ENCODE measurements around the gene OR2A5.
"Not testable (repeated sequence)": the region's sequence is repeated elsewhere in the genome, so short reads cannot be mapped to it uniquely, and the experiment has no call there.

Gene OR2A5

DNA sequence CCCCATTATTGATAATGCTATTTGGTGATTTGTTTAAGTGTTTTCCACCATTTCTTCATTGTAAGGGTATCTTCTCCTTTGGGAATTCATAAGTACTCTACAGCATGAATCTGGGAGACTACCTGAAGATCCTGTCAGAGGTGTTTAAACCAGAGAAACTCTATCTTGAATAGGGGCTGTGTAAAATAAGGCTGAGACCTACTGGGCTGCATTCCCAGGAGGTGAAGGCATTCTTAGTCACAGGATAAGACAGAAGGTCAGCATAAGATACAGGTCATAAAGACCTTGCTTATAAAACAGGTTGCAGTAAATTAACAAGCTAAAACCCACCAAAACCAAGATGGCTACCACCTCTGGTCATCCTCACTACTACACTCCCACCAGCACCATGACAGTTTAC, 13.4 kb upstream of the OR2A5 start:
- no peak for DNase-seq

GRCh38 chr7:144036302-144036885, 12.4 kb upstream of the OR2A5 start:
- DNase-seq, result no peak

DNA sequence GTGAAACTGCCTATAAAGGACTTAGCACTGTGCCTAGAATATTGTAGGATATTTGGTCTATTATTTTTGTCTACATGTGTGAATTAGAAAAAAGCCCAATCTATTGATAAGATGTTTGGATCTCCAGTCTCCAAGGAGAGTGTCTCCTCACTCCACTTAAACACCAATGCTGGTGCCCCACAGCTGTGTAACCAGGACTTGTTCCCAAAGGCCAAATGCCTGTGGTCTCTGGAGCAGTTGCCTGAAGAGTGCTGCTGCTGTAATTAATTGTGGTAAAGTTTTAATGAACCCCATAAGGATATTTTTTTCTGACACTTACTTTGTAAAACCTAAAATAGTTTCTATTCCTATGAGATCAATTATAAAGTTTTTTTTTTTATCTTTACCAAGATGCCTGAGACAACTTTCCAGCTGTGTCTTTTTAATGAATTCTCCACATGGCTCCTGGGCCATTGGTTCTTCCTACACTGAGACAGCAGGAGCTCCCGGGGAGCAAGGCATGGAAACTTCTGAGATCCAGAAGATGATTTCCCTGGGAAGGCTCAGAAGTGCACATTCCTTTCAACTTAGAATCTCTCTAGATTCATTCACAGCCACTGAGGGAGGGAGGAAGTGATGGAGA, 11.2 kb upstream of the OR2A5 start:
- no peak for DNase-seq

- DNase-seq, result no peak
These were observed 9.9 kb upstream of the OR2A5 start for GRCh38 chr7:144038887-144039286.

DNA sequence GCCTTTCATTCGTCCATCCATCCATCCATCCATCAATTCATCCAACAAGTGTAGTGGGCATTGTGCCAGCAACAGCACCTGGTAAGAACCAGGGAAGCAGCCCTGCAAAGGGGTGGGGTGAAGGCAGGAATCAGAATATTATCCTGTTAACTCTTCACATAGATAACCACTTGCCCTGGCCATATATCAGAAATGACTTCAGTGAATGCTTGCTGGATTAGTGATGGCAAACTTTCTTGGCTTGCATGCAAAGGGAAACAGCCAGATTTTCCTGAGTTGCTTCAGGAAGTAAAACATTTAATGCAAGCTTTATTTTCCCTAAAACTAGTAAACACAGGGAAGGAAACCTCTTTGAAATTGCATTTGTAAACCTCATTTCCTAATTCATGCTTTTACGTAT, 743 bp downstream of the OR2A5 start:
- DNase-seq, result no peak

DNA sequence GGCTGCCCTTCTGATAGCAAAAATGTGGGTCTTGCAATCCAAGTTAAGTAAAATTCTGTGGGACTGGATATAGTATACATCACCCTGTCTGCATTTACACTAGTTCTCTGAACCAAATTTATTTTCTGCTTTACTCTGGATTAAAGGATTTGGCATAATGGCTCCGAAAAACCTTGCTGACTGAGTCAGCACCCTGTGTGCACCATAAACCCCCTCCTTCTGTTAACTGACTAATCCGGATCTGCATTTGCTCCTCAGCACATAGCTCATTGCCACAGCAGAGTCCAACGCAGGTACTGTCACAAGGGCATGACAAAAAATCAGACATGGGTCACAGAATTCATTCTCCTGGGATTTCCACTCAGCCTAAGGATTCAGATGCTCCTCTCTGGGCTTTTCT, 1.3 kb downstream of the OR2A5 start:
- no peak for DNase-seq

GRCh38 chr7:144050884-144051283, 2.1 kb downstream of the OR2A5 start:
- not testable (repeated sequence) for DNase-seq

DNA sequence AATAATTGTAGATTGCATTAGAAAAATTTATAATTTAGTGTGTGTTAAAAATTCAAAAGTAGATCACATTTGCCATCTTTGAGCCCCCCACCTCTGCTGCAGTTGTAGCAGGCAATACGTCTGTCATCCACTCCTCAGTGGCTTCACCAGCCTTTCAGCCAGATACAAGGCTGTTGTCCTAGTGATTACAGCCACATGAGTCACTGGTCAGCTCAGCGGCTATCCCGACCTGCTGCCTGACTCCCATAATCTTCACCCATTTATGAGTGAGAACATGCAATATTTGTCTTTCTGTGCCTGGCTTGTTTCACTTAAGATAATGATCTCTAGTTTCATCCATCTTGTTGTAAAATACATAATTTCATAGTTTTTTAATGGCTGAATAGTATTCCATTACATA, 9.2 kb downstream of the OR2A5 start:
- no peak for DNase-seq

DNA sequence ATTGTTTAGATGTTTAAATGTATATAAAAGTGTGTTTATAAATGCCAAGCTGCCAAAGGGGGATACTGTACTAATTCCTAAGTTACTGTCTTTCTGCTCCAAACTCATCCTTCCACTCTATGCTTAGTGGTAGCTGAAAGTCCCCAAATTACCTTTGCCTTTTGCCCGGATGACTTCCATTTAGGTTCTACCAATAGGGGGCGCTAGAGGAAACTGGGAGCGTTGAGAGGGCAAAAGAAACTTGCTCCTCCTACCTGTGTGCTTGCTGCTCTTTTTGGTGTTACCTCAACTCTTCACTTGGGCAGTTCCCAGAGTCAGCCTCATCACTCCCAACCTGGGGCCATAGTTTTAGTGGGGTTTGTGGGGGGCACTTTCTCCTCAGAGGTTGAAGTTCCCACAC, 15.0 kb downstream of the OR2A5 start:
- peak; percentile 1 for DNase-seq

DNA sequence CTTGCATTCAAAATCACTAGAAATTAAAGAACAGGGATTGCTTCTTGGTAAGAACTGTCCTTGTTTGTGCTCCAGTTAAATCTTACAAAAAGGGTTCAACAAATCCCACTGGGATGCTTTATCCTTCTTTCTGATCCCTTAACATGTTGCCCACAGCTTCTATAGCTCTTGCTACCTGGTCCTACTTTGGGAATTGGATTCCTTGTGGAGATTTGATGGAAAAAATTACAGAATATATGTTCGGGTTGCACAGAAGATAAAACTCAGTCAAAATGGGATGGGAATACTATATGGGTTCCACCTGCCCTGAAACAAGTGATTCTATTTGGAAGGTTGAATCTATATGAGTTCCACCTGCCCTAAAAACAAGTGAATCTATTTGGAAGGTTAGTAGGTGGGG, 20.8 kb downstream of the OR2A5 start, which contains the start of gene OR2A25:
OR2A25 (plus strand) TSS at position 301 of the 400 bp plus-strand sequence. CDS start 4,409 bp downstream, outside the sequence.
- DNase-seq, result no peak

GRCh38 chr7:144069953-144070352, 21.2 kb downstream of the OR2A5 start:
- no peak for DNase-seq

GRCh38 chr7:144074374-144074773, 25.6 kb downstream of the OR2A5 start:
- DNase-seq, result no peak

GRCh38 chr7:144085978-144086377, 37.2 kb downstream of the OR2A5 start, which contains the start of gene OR2A12:
Gene OR2A12 (plus strand): TSS chr7:144086278. CDS start chr7:144095108, 8,830 bp downstream.
- no peak for DNase-seq

- no peak for DNase-seq
These were observed 38.0 kb downstream of the OR2A5 start for GRCh38 chr7:144086730-144087129.

GRCh38 chr7:144087230-144087629, 38.5 kb downstream of the OR2A5 start:
- no peak for DNase-seq

DNA sequence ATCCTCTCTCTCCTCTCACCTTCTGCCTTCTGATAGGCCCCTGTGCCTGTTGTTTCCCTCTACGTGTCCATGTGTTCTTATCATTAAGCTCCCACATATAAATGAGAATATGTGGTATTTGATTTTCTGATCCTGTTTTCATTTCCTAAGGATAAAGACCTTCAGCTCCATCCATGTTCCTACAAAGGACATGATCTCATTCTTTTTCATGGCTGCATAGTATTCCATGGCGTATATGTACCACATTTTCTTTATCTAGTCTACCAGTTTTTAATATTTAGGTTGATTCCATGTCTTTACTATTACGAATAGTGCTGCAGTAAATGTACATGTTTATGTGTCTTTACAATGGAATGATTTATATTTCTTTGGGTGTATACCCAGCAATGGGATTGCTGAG, 41.9 kb downstream of the OR2A5 start:
- no peak for DNase-seq

DNA sequence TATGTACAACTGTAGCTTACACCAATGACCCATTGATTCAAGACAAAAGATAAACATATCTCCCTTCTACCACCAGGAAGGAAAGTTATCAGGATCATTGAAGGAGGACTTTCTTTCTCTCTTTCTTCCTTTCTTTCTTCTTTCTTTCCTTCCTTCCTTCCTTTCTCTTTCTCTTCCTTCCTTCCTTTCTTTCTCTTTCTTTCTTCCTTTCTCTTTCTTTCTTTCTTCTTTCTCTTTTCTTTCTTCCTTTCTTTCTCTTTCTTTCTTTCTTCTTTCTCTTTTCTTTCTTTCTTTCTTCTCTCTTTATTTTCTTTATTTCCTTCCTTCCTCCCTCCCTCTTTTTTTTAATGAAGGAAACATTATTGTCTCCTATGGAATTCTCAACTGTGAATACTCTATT, 50.0 kb downstream of the OR2A5 start:
- DNase-seq, result no peak

- DNase-seq, result no peak
These were observed 51.9 kb downstream of the OR2A5 start for GRCh38 chr7:144100607-144101006.

GRCh38 chr7:144102041-144102440, 53.3 kb downstream of the OR2A5 start:
- DNase-seq, result no peak

DNA sequence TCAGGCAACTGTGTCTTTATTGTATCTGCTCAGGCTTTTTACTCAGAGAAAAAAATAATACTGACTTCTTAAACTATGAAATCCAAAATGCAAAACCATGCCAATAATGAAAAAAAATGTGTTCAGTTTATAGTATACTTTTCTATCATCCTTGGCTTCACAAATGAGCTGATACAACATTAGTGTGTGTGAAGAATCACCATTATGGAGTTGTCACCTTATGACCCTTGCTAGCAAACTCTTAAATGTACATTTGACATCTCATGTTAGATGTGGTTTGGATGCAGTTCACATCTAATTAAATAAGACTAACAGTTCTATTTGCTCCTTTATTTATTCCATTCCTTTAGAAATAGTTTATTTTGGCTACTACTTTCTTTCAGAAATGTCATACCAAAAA, 56.5 kb downstream of the OR2A5 start:
- no peak for DNase-seq

Data from inflammatory macrophage treated with lipopolysaccharide for 4 hours (primary cell).